Progenitor cell of endocrine pancreas (in vitro differentiated cells): Measurements from ENCODE around the gene ZNF860. TPM values are rescaled to one million over a fixed set of nuclear protein-coding genes. Genes with fewer than 3 reads are reported as not detected.
A peak's percentile ranks its signal among the peaks of the same experiment; 100 is the strongest.

ENCODE experiments used
- DNase-seq: peaks from one replicate; pipeline ENCODE4 v3.0.0; 2021; ENCODE audit warnings: low spot score; ENCODE audit not compliant: unreplicated experiment
- H3K27ac Mint-ChIP-seq: 2 replicates; pipeline ENCODE4 v1.8.0; 2021; ENCODE audit warnings: mild to moderate bottlenecking, moderate library complexity, mixed read lengths
- H3K27me3 Mint-ChIP-seq: 2 replicates; pipeline ENCODE4 v1.8.0; 2021; ENCODE audit warnings: mixed read lengths
- H3K36me3 Mint-ChIP-seq: 2 replicates; pipeline ENCODE4 v1.8.0; 2022; ENCODE audit warnings: mixed read lengths; ENCODE audit not compliant: insufficient read depth
- H3K4me1 Mint-ChIP-seq: 2 replicates; pipeline ENCODE4 v1.8.0; 2021; ENCODE audit warnings: low read depth, mixed read lengths
- H3K4me3 Mint-ChIP-seq: 2 replicates; pipeline ENCODE4 v1.8.0; 2021; ENCODE audit warnings: low read depth, mild to moderate bottlenecking, moderate library complexity, mixed read lengths
- H3K9me3 Mint-ChIP-seq: 2 replicates; pipeline ENCODE4 v1.8.0; 2021; ENCODE audit warnings: low read depth, mixed read lengths
- total RNA-seq: library from RNA; stranded (reverse); gene quantifications from 2 replicates; pipeline ENCODE4 v1.2.1, GENCODE V29; 2021
- TF ChIP-seq, protein P1 (sequence below): fragments of 200-600 bp; sonication (generic); IDR thresholded peaks from one replicate; pipeline ENCODE4 v1.5.0; 2021; ENCODE audit warnings: antibody characterized with exemption, mild to moderate bottlenecking; ENCODE audit not compliant: unreplicated experiment

The ZNF860 gene
- total RNA-seq, 1 donor from 2014 or later = 2.1 TPM

GRCh38 chr3:32017286-32017685 is 35.7 kb downstream of the ZNF860 start:
- H3K4me3 Mint-ChIP-seq = no peak overlapping the region
- no peaks in the 10 kb centered on the region for H3K36me3 Mint-ChIP-seq
- H3K4me1 Mint-ChIP-seq = peaks cover 11% of the 10 kb centered on the region
- peaks cover 3% of the 10 kb centered on the region for H3K9me3 Mint-ChIP-seq
- TF ChIP-seq, protein P1, sequence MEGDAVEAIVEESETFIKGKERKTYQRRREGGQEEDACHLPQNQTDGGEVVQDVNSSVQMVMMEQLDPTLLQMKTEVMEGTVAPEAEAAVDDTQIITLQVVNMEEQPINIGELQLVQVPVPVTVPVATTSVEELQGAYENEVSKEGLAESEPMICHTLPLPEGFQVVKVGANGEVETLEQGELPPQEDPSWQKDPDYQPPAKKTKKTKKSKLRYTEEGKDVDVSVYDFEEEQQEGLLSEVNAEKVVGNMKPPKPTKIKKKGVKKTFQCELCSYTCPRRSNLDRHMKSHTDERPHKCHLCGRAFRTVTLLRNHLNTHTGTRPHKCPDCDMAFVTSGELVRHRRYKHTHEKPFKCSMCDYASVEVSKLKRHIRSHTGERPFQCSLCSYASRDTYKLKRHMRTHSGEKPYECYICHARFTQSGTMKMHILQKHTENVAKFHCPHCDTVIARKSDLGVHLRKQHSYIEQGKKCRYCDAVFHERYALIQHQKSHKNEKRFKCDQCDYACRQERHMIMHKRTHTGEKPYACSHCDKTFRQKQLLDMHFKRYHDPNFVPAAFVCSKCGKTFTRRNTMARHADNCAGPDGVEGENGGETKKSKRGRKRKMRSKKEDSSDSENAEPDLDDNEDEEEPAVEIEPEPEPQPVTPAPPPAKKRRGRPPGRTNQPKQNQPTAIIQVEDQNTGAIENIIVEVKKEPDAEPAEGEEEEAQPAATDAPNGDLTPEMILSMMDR = no peak
- DNase-seq = no peak
- H3K27ac Mint-ChIP-seq = no peak overlapping the region
- peaks cover 6% of the 10 kb centered on the region for H3K27me3 Mint-ChIP-seq

DNA sequence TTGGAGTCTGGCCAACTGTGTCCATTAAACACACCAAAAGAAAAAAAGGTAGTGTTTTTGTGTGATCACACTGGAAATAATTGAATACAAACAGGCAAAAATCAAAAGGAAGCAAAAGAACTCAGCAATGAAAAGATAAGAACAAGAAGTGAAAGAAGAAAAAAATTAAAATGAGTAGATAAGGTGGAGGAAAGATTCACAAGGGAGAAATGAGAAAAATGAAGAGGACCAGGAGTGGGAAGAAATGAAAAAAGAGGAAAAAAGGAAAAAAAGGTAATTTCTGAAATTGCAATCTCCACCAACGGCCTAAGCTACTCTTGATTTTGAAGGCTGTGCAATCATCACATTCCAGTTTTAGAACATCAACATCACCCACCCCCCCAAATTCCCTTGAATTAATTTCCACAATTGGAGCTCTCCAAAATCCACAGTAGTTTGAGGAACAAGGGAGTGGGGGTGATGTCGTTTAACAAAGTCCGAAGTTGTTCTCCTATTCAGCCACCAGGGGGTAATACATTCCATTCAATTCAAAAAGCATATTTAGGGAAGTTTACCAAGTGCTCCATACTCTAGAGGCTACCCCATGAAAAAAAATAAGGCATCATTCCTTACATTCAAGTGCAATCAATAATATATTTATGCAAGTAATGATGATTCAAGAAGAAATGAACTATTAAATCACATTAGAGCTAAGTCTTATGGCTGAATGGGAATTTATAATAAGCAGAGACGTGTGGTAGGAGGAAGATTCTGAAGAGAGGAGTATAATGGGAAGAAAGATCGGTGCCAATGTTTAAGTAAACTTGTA is 37.4 kb downstream of the ZNF860 start:
- Mint-ChIP-seq H3K27me3 (peaks cover 3% of the 10 kb centered on the region), H3K4me3 (no peak overlapping the region), H3K9me3 (peaks cover 3% of the 10 kb centered on the region), H3K4me1 (peaks cover 11% of the 10 kb centered on the region), H3K27ac (no peak overlapping the region), H3K36me3 (no peaks in the 10 kb centered on the region)
- TF ChIP-seq, protein P1 = peak; percentile 74
- no peak for DNase-seq

DNA sequence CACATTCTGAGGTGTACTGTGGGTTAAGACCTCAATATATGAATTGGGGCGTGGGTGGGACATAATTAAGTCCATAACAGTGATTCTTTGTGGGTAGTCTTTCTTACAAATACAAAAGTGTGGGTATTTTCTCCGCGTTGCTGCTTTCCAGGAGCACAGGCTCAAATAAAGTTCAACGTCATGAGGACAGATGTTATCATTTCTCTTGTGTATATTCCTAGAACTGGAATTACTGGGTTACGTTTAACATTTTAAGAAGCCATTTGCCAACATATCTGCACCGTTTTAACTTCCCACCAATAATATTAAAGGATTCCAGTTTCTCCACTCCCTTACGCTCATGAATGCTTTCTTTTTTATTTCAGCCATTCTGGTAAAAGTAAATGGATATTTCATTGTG is 39.6 kb downstream of the ZNF860 start:
- TF ChIP-seq, protein P1 = no peak
- H3K27ac Mint-ChIP-seq = no peak overlapping the region
- DNase-seq = no peak
- peaks cover 11% of the 10 kb centered on the region for H3K4me1 Mint-ChIP-seq
- H3K36me3 Mint-ChIP-seq = no peaks in the 10 kb centered on the region
- H3K9me3 Mint-ChIP-seq = peaks cover 3% of the 10 kb centered on the region
- H3K4me3 Mint-ChIP-seq = no peak overlapping the region
- H3K27me3 Mint-ChIP-seq = peaks cover 3% of the 10 kb centered on the region

- Mint-ChIP-seq H3K9me3 (peaks cover 3% of the 10 kb centered on the region), H3K4me3 (no peak overlapping the region), H3K27ac (no peak overlapping the region), H3K4me1 (peaks cover 11% of the 10 kb centered on the region), H3K36me3 (no peaks in the 10 kb centered on the region), H3K27me3 (peaks cover 3% of the 10 kb centered on the region)
- no peak for DNase-seq
- TF ChIP-seq, protein P1 = no peak
Observed at GRCh38 chr3:32021748-32022147, 40.2 kb downstream of the ZNF860 start.

GRCh38 chr3:32022947-32023346 is 41.4 kb downstream of the ZNF860 start:
- DNase-seq = no peak
- Mint-ChIP-seq H3K27ac (no peak overlapping the region), H3K9me3 (peaks cover 3% of the 10 kb centered on the region), H3K4me1 (peaks cover 11% of the 10 kb centered on the region), H3K4me3 (no peak overlapping the region), H3K27me3 (peaks cover 3% of the 10 kb centered on the region), H3K36me3 (no peaks in the 10 kb centered on the region)
- TF ChIP-seq, protein P1 = no peak
